Activated CD4-positive, alpha-beta T cell treated with anti-CD3 and anti-CD28 coated beads for 4 hours (primary cell): ENCODE data around the gene MTF2.

Experiments
- DNase-seq, 2 donors: peaks; one replicate each; pipeline ENCODE4 v3.0.0-alpha.2; 2020

Gene MTF2

DNA sequence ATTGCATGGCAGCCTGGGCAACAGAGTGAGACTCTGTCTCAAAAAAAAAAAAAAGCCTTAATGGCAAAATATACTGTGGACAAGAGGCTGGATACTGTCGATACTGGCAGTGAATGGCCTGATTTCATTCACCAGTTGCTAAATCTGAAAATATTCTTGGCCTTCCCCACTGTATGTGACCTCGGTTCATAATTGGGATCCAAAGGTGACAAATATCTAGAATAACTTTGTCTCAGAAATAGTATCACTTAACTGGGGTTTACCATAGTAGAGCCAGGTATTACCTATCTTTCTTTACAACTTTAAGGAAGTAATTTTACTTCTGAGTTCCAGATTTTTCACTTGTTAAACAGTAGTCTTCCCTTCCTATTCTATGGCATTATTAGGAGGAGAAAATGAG is 8.4 kb downstream of the MTF2 start:
- no peak for DNase-seq

DNA sequence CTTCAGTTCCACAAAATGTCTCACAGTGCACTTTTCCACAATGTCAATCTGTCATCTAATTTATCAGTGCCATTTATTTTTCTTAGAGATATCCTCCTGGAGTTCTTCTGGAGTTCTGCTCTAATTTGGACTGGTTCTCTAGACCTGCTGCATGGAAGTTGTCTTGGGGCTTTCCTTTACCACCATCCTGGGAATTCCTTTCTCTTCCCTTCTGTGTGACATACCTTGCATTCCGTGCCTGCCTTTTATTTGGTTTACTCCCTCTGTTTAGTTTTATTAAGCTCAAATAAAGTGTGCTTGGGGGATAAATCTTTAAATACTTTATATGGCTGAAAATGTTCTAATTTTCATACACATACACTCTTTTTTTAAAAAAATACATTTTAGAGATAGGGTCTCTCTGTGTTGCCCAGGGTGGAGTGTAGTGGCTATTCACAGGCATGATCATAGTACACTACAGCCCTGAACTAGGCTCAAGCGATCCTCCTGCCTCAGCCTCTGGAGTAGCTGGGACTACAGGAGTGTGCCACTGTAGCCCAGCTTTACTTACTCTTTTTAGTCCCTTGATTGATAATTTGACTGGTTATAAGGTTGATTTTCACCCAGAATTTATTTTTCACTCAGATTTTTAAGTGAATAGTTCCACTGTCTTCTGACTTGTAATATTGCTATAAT is 14.4 kb downstream of the MTF2 start:
- no peak for DNase-seq

GRCh38 chr1:93095804-93096585 is 16.9 kb downstream of the MTF2 start:
- DNase-seq, result no peak

DNA sequence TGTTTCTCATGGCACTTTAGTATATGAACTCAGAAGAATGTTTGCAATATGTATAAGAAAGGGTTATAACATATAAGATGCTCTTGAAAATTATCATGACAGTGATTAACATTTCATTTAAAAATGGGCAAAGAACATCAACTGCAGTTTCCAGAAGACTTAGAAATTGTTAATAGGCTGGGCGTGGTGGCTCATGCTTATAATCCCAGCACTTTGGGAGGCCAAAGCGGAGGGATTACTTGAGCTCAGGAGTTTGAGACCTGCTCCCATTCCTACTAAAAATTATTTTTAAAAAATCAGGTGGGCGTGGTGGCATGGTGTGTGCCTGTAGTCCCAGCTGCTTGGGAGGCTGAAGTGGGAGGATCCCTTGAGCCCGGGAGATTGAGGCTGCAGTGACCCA is 23.1 kb downstream of the MTF2 start:
- no peak for DNase-seq

DNA sequence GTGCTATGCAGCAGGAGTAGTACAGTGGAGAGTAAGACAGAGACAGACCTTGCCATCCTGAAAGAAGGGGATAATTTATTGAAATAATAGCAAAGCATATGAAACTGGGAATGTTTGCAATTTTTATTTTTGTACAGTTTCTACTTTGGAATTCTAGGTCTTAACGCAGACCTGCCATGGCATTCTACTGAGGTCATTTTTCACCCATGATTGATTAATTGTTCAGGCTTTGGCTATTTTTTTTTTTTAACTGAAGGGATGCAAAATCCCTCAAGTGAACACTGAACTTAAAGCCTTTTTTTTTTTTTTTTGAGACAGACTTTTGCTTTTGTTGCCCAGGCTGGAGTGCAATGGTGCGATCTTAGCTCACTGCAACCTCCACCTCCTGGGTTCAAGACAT is 27.1 kb downstream of the MTF2 start:
- no peak for DNase-seq

- DNase-seq, result no peak
Measured at GRCh38 chr1:93107395-93107794, 28.3 kb downstream of the MTF2 start.

DNA sequence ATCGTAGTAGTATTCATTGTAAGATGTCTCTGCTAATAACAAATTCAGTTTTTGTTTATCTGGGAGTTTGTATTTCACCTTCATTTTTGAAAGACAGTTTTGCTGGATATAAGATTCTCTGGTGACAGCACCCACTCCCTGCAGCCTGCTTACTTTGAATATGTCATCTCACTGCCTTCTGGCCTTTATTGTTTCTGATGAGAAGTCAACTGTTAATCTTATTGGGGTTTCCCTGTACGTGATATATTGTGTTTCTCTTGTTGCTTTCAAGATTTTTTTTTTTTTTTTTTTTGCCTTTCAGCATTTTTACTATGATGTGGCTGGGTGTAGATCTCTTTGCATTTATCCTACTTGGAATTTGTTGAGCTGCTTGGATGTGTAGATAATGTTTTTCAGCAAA is 29.3 kb downstream of the MTF2 start:
- no peak for DNase-seq

GRCh38 chr1:93109578-93109977 is 30.5 kb downstream of the MTF2 start:
- no peak for DNase-seq

DNA sequence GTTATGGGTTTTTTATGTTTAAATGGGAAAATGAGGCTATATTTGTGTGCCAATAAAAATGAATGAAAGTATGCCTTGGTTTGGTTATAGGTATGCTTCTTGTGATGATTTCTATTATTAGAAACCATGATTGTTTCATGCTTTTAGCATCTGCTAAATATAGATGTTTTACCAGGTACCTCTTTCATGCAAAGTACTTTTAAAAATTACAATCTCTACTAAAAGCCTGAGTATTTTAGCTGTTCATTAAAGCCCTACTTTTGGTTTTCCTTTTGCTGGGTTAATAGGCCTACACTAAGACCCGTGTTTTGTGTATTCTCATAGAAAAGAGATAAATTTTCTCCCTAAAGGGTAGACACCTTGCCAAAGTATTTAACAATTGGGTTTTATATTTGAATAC is 32.0 kb downstream of the MTF2 start:
- no peak for DNase-seq

- DNase-seq, result no peak
Measured at GRCh38 chr1:93111561-93111960, 32.5 kb downstream of the MTF2 start.

GRCh38 chr1:93113127-93113526 is 34.0 kb downstream of the MTF2 start:
- DNase-seq, result no peak

- no peak for DNase-seq
Measured at GRCh38 chr1:93114391-93114790, 35.3 kb downstream of the MTF2 start.

GRCh38 chr1:93120614-93121013 is 41.5 kb downstream of the MTF2 start:
- no peak for DNase-seq

GRCh38 chr1:93123201-93123783 is 44.2 kb downstream of the MTF2 start:
- DNase-seq, result no peak

GRCh38 chr1:93124556-93125355 is 45.7 kb downstream of the MTF2 start:
- DNase-seq, result no peak

DNA sequence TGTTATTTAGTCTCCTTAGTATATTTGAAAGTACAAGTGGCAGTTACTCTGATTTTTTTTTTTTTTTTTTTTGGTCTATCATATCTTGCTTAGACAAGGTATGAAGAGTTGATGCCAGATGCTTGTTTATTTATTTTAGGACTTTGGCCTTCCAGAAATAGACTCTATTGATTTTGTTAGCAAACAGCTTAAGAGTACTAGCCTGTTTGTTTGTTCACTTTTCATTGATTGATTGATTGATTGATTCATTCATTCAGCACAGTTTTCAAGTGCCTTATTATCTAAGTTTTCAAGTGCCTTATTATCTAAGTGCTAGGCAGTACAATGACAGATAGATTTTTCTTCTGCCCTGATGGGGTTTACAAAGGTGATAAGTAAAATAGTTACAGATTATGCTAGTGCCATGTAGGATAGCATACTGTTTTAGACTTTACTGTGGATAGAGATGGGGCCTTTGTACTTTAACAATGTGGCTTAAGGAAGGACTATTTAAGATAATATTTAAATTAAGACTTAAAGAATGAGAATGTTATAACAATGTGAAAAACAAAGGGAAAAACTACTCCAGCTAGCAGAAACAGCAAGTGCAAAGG is 50.5 kb downstream of the MTF2 start:
- DNase-seq, result no peak

GRCh38 chr1:93132638-93133037 is 53.6 kb downstream of the MTF2 start:
- no peak for DNase-seq

GRCh38 chr1:93136445-93136844 is 57.4 kb downstream of the MTF2 start:
- no peak for DNase-seq

GRCh38 chr1:93137604-93138292 is 58.7 kb downstream of the MTF2 start:
- no peak for DNase-seq

DNA sequence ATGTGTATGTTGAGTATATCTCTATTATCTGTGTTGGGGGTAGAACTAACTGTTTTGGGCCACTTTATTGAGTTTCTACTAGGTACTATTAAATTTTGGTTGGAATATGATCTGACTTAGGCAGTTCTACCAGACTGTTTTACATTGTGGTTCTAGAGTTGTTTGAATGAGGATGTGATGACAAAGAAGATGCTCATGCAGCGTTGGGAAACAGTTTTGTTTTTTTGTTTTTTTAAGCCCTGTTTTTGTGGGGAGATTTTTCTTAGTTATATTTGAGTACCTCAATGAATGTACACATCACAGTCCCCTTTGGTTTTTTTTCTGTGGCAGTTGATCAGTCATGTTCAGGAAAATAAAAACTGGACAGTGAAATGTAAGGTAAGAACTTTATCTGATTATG is 61.0 kb downstream of the MTF2 start:
- DNase-seq, result no peak

GRCh38 chr1:93142161-93142560 is 63.1 kb downstream of the MTF2 start:
- no peak for DNase-seq

- no peak for DNase-seq
Measured at GRCh38 chr1:93143136-93143535, 64.1 kb downstream of the MTF2 start.
